Peyer's patch (tissue), 4 donors: ENCODE results near the gene UCKL1.

Experiments used
- POLR2A ChIP-seq, 2 donors: fragments of 450-650 bp; IDR thresholded peaks; one replicate each; pipeline ENCODE4 v1.5.1; 2017; ENCODE audit warnings: antibody characterized with exemption in 2 of 2, mild to moderate bottlenecking in 2 of 2, moderate library complexity in 2 of 2
- TF ChIP-seq, protein P1 (sequence below), 6 experiments: fragments of 450-650 bp in 4 of 6; fragments of 200-600 bp in 2 of 6; sonication (generic) in 1 of 6; IDR thresholded peaks; one replicate each; pipeline ENCODE4 v1.5.1; 2017 to 2019; ENCODE audit warnings: antibody characterized with exemption in 6 of 6, mild to moderate bottlenecking in 3 of 6, moderate library complexity in 1 of 6

DNA sequence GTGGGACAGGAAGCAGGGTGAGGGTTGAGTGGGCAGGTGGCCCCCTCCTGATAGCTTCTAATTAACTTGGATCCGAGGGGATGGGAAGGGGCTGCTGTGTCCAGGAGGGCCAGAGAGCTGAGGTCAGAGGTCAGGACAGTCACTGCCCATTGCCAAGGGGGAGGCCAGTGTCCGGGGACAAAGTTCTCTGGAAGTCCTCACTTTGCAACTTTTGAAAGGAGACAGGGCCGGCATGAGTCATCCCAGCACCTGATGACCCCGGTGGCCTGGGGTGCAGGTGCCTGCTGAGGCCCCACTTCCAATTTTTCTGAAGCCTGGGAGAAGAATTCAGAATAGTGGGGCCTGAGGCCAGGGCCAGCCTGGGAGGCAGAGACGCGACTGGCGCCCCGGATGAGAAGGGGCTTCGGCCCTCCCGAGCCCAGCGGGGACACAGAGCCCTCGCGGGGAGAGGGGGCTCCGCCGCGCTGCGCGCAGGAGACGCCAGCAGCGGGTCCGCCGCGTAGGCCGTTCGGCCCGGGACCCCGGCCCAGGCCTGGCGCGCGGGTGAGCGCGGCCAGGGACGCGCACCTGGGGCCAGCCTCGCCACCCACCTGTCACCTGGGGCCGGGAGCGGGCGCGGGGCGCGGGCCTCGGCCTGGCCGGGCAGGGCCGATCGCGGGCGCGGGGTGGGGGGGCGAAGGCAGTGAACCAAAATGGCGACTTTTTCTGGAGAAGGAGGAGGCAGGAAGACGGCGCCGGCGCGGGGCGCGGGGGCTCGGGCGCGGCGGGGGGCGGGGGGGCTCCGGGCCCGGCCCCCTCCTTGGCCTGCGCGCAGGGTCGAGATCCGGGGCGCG is 12.9 kb upstream of the UCKL1 start:
- TF ChIP-seq, protein P1, sequence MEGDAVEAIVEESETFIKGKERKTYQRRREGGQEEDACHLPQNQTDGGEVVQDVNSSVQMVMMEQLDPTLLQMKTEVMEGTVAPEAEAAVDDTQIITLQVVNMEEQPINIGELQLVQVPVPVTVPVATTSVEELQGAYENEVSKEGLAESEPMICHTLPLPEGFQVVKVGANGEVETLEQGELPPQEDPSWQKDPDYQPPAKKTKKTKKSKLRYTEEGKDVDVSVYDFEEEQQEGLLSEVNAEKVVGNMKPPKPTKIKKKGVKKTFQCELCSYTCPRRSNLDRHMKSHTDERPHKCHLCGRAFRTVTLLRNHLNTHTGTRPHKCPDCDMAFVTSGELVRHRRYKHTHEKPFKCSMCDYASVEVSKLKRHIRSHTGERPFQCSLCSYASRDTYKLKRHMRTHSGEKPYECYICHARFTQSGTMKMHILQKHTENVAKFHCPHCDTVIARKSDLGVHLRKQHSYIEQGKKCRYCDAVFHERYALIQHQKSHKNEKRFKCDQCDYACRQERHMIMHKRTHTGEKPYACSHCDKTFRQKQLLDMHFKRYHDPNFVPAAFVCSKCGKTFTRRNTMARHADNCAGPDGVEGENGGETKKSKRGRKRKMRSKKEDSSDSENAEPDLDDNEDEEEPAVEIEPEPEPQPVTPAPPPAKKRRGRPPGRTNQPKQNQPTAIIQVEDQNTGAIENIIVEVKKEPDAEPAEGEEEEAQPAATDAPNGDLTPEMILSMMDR (IDR thresholded peaks at IDR 0.05): no peak
- no peak for TF ChIP-seq POLR2A (IDR thresholded peaks at IDR 0.05)
